Stimulated activated CD8-positive, alpha-beta memory T cell treated with anti-CD3 and anti-CD28 coated beads, Interleukin-15, amount 100 ng/mL, for 24 hours (primary cell): ENCODE data around the gene POLR3C.
"Not testable (repeated sequence)": the region's sequence is repeated elsewhere in the genome, so short reads cannot be mapped to it uniquely, and the experiment has no call there.

Experiments used
- DNase-seq: peaks from one replicate; pipeline ENCODE4 v3.0.0-alpha.2; 2020; ENCODE audit warnings: low read depth

POLR3C gene

GRCh38 chr1:145823565-145824498 lies at the start of gene POLR3C, which contains the start of gene RNF115:
Gene POLR3C, plus strand, starts transcription at chr1:145824200. Its CDS starts 1,577 bp downstream, at chr1:145825777.
Gene RNF115, minus strand, starts transcription at chr1:145824095. Its CDS starts 222 bp downstream, at chr1:145823873.
- DNase-seq, result peak; percentile 56

GRCh38 chr1:145777357-145778145 lies 46.4 kb upstream of the POLR3C start:
- no peak for DNase-seq

- no peak for DNase-seq
These were observed 45.9 kb upstream of the POLR3C start for GRCh38 chr1:145778146-145778540.

GRCh38 chr1:145782272-145783099 lies 41.5 kb upstream of the POLR3C start:
- DNase-seq, result no peak

GRCh38 chr1:145784409-145784808 lies 39.6 kb upstream of the POLR3C start:
- DNase-seq, result no peak

GRCh38 chr1:145785547-145785946 lies 38.5 kb upstream of the POLR3C start:
- no peak for DNase-seq

GRCh38 chr1:145786271-145786670 lies 37.7 kb upstream of the POLR3C start:
- DNase-seq, result no peak

- no peak for DNase-seq
These were observed 35.4 kb upstream of the POLR3C start for GRCh38 chr1:145788580-145788979.

- DNase-seq, result not testable (repeated sequence)
These were observed 32.1 kb upstream of the POLR3C start for GRCh38 chr1:145791860-145792259.

- DNase-seq, result no peak
These were observed 31.5 kb upstream of the POLR3C start for GRCh38 chr1:145792484-145792883.

- no peak for DNase-seq
These were observed 28.6 kb upstream of the POLR3C start for GRCh38 chr1:145795257-145795881.

- DNase-seq, result no peak
These were observed 27.2 kb upstream of the POLR3C start for GRCh38 chr1:145796753-145797152.

- no peak for DNase-seq
These were observed 24.2 kb upstream of the POLR3C start for GRCh38 chr1:145799806-145800205.

- no peak for DNase-seq
These were observed 19.6 kb upstream of the POLR3C start for GRCh38 chr1:145804235-145805045.

GRCh38 chr1:145805057-145805456 lies 18.9 kb upstream of the POLR3C start:
- DNase-seq, result no peak

GRCh38 chr1:145806408-145806807 lies 17.6 kb upstream of the POLR3C start:
- DNase-seq, result no peak

- DNase-seq, result no peak
These were observed 17.2 kb upstream of the POLR3C start for GRCh38 chr1:145806844-145807243.

GRCh38 chr1:145812977-145813810 lies 10.8 kb upstream of the POLR3C start:
- not testable (repeated sequence) for DNase-seq

- DNase-seq, result not testable (repeated sequence)
These were observed 5.9 kb upstream of the POLR3C start for GRCh38 chr1:145818095-145818494.
